Heart left ventricle (tissue), 16 donors: Measurements from ENCODE around the gene INPP5K. TPM values are rescaled to one million over a fixed set of nuclear protein-coding genes. Genes with fewer than 3 reads are reported as not detected.

Experiments
- ATAC-seq, 4 donors: fragments of 200-7000 bp; cut with Tn5 transposase; one replicate each; pipeline ENCODE4 v1.9.1; 2020 to 2022; ENCODE audit warnings: moderate library complexity in 4 of 4, mild to moderate bottlenecking in 3 of 4, moderate number of reproducible peaks in 1 of 4
- DNase-seq, 5 donors: peaks; one replicate each; pipeline ENCODE4 v3.0.0-alpha.2; 2020
- H3K27ac ChIP-seq, 12 donors: fragments of 200-600 bp; sonication (generic) in 4 of 12; one replicate each; pipeline versions ENCODE4 v1.5.0 to v1.8.0; 2016 to 2022; ENCODE audit warnings: mild to moderate bottlenecking in 2 of 12
- H3K27me3 ChIP-seq, 9 donors: fragments of 200-600 bp; sonication (generic) in 2 of 9; one replicate each; pipeline versions ENCODE4 v1.5.1 to v1.8.0; 2016 to 2022; ENCODE audit warnings: mild to moderate bottlenecking in 3 of 9
- H3K36me3 ChIP-seq, 9 donors: fragments of 200-600 bp; sonication (generic) in 2 of 9; one replicate each; pipeline versions ENCODE4 v1.5.0 to v1.8.0; 2018 to 2022; ENCODE audit warnings: mild to moderate bottlenecking in 2 of 9
- H3K4me1 ChIP-seq, 12 donors: fragments of 200-600 bp; sonication (generic) in 4 of 12; one replicate each; pipeline versions ENCODE4 v1.5.0 to v1.8.0; 2016 to 2022; ENCODE audit warnings: mild to moderate bottlenecking in 3 of 12
- H3K4me3 ChIP-seq, 12 donors: fragments of 200-600 bp; sonication (generic) in 4 of 12; one replicate each; pipeline versions ENCODE4 v1.5.0 to v1.8.0; 2017 to 2022; ENCODE audit warnings: mild to moderate bottlenecking in 9 of 12, moderate library complexity in 4 of 12
- H3K9me3 ChIP-seq, 12 donors: fragments of 200-600 bp; sonication (generic) in 4 of 12; one replicate each; pipeline versions ENCODE4 v1.5.0 to v1.8.0; 2016 to 2022; ENCODE audit warnings: mild to moderate bottlenecking in 1 of 12
- POLR2A ChIP-seq, 2 donors: fragments of 450-650 bp; IDR thresholded peaks; one replicate each; pipeline ENCODE4 v1.6.1; 2017; ENCODE audit warnings: antibody characterized with exemption in 2 of 2, mild to moderate bottlenecking in 2 of 2, moderate library complexity in 2 of 2
- WGBS, 4 donors: extraction: QIAGEN DNeasy Blood & Tissue Kit in 2 of 4; methylation state at CpG; one replicate each; pipeline versions ENCODE4 v1.1.5 to v1.1.7; 2013 to 2018; 5-methylcytosine and 5-hydroxymethylcytosine counted together
- intact Hi-C, 10 donors: fragments of 100-400 bp; cut with DNase I; formaldehyde crosslinking; loops; one replicate each; pipeline versions ENCODE4 v1.11.1 to v1.14.2; 2022
- polyA plus RNA-seq, 2 donors: library from polyadenylated mRNA; stranded (reverse); fragments of 200-250 nt; gene quantifications; one replicate each; pipeline ENCODE4 v1.2.3, GENCODE V29; 2013
- total RNA-seq, 9 donors: library from RNA; depleted of rRNA in 2 of 9; stranded (reverse); fragments of >200 nt in 2 of 9; fragmentation: NEBNext Ultra II Directional in 3 of 9; extraction: Animal tissue kit (Norgen Biotek cat#: 25700) in 3 of 9; gene quantifications; one replicate each; pipeline versions ENCODE4 v1.1.0 to v1.2.4, GENCODE V29; 2016 to 2023
- TF ChIP-seq, protein P1 (sequence below), 12 donors: fragments of 200-600 bp; sonication (generic) in 4 of 12; IDR thresholded peaks; one replicate each; pipeline versions ENCODE4 v1.5.0 to v1.8.0; 2018 to 2022; ENCODE audit warnings: antibody characterized with exemption in 12 of 12, mild to moderate bottlenecking in 5 of 12
- donor health status: ischemic (EF 13 %, LVEDD 7.1; RV severe dilation, severe dysfunction).
- donor health status: healthy with polysubstance abuse.
- donor health status: DM: no; HTN: yes; CAD: no.
- donor health status: DM: no; HTN: no; CAD: no.
- donor health status: ischemic (EF 25% LVEDD 6.9; RV normal size, moderate dysfunction).
- donor health status: ischemic (EF 25% LVEDD 5.7; RV mildly dilated, moderate dysfunction).
- donor health status: healthy.
- donor health status: DM: yes; HTN: yes; CAD: no.
- donor health status: ischemic (EF 35%, LVEDD 5.7; RV mildly dilated, moderate dysfunction).
- donor health status: nonischemic (EF 11% LVEDD 7.7; RV severe dilation, severe dysfunction).
- donor health status: DM: yes; HTN: yes; CAD: no.
- donor health status: PGD.
- donor health status: ischemic (EF 29% LVEDD 5.4; RV normal size, mild dysfunction).
- donor health status: nonischemic (EF 23%, LVEDD 6.1; RV moderate dilation, normal function).

The INPP5K gene
- total and polyA plus RNA-seq, 11 donors: 21.9 to 128 (median 33.4) TPM

DNA sequence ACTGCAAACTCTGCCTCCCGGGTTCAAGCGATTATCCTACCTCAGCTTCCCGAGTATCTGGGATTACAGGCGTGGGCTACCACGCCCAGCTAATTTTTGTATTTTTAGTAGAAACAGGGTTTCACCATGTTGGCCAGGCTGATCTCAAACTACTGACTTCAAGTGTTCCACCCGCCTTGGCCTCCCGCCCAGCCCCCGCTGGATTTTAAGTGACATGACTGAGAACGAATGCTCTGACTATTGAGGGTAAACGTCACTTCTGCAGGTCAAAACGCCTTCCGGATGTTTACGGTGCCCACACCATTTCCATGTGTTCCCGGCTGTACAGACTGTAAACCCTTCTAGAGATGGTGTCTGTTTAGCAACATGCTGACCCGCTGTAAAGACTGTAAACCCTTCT lies 23.4 kb upstream of the INPP5K start:
- intact Hi-C loops: no loop called here
- Histone ChIP-seq H3K27ac (no peak overlapping the region), H3K27me3 (no peaks in the 10 kb centered on the region), H3K9me3 (no peaks in the 10 kb centered on the region), H3K4me3 (no peak overlapping the region), H3K36me3 (peaks cover 0 to 99% (median 90%) of the 10 kb centered on the region in 9 donors), H3K4me1 (no peaks in the 10 kb centered on the region)
- 91 to 93% (median 92%) methylated on average over 15 of the region's 15 CpGs for WGBS, 4 donors
- TF ChIP-seq, protein P1, sequence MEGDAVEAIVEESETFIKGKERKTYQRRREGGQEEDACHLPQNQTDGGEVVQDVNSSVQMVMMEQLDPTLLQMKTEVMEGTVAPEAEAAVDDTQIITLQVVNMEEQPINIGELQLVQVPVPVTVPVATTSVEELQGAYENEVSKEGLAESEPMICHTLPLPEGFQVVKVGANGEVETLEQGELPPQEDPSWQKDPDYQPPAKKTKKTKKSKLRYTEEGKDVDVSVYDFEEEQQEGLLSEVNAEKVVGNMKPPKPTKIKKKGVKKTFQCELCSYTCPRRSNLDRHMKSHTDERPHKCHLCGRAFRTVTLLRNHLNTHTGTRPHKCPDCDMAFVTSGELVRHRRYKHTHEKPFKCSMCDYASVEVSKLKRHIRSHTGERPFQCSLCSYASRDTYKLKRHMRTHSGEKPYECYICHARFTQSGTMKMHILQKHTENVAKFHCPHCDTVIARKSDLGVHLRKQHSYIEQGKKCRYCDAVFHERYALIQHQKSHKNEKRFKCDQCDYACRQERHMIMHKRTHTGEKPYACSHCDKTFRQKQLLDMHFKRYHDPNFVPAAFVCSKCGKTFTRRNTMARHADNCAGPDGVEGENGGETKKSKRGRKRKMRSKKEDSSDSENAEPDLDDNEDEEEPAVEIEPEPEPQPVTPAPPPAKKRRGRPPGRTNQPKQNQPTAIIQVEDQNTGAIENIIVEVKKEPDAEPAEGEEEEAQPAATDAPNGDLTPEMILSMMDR (IDR thresholded peaks at IDR 0.05): no peak
- no peak for TF ChIP-seq POLR2A (IDR thresholded peaks at IDR 0.05)
- ATAC-seq (no peak), DNase-seq (no peak)

DNA sequence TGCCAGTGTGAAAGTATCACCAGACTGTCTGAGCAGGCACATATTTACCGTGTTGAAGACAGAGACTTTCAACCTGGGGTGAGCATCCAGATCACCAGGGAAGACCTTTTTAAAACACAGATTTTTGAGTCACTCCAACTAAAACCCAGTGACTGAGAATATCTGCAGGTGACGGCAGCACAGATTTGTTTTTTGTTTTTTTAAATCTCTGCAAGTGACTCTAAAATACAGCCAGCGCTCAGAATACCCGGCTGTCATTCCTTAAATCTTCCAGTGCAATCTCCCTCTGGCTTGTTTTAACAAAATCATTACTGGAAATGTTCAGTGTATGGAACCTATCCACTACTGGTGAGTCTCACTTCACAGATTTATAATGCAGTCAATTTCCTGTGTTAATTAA lies 19.3 kb upstream of the INPP5K start:
- peaks cover 0 to 19% (median 2%) of the 10 kb centered on the region in 12 donors for H3K4me1 ChIP-seq
- H3K9me3 ChIP-seq: no peaks in the 10 kb centered on the region
- H3K27me3 ChIP-seq: no peaks in the 10 kb centered on the region
- intact Hi-C loops: no loop called here
- no peak for DNase-seq
- peaks cover 0 to 99% (median 92%) of the 10 kb centered on the region in 9 donors for H3K36me3 ChIP-seq
- ATAC-seq: no peak
- TF ChIP-seq, protein P1 (IDR thresholded peaks at IDR 0.05): no peak
- no peak for TF ChIP-seq POLR2A (IDR thresholded peaks at IDR 0.05)
- H3K27ac ChIP-seq: peak overlapping the region in 1 of 12 donors; percentile 24
- no peak overlapping the region for H3K4me3 ChIP-seq
- WGBS, 4 donors: 92 to 97% (median 95%) methylated on average over 4 of the region's 4 CpGs

DNA sequence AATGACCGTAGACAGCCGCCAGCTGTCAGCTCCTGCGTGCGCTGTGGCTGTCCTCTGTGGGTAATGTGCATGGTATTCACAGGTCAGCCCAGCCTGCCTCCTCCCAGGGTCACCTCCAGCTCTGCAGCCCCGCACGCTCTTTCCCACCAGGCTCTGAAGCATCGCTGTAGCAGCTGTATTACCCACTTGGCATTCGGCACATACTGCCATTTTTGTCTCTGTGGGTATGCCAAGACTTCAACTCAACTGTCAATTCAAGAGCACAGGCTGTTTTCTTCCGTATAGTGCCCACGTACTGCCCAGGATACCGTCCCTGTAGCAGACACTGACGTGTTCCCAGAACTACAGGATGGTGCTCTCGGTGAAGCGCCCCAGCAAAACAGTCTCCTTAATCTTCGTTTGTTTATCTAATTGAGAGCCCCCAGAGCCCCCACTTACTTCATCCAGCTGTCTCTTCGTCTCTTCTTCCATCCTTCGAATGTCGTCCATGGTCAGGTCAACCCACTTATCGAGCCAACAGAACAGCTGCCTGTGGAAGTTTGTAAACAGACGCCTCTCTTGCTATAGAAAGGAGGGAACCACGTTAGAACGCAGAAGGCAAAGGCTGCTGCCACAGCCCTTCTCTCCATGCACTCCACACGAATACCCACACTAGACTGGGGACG lies 17.4 kb upstream of the INPP5K start:
- Histone ChIP-seq H3K4me1 (peaks cover 0 to 19% (median 2%) of the 10 kb centered on the region in 12 donors), H3K9me3 (no peaks in the 10 kb centered on the region), H3K36me3 (peaks cover 0 to 97% (median 91%) of the 10 kb centered on the region in 9 donors), H3K27ac (peak overlapping the region; percentile 23 to 79 (median 50)), H3K4me3 (no peak overlapping the region), H3K27me3 (no peaks in the 10 kb centered on the region)
- ATAC-seq (peak; percentile 81 to 86 (median 84)), DNase-seq (peak in 3 of 5 donors; percentile 23 to 53 (median 51))
- intact Hi-C loops: loop anchor here in 2 of 10 donors (5.0 kb wide), 2 partner anchors 181 to 266 kb away; no protein-coding TSS in a partner anchor
- TF ChIP-seq, protein P1 (IDR thresholded peaks at IDR 0.05): no peak
- TF ChIP-seq POLR2A (IDR thresholded peaks at IDR 0.05): no peak
- 66 to 77% (median 72%) methylated on average over 24 of the region's 24 CpGs for WGBS, 4 donors

DNA sequence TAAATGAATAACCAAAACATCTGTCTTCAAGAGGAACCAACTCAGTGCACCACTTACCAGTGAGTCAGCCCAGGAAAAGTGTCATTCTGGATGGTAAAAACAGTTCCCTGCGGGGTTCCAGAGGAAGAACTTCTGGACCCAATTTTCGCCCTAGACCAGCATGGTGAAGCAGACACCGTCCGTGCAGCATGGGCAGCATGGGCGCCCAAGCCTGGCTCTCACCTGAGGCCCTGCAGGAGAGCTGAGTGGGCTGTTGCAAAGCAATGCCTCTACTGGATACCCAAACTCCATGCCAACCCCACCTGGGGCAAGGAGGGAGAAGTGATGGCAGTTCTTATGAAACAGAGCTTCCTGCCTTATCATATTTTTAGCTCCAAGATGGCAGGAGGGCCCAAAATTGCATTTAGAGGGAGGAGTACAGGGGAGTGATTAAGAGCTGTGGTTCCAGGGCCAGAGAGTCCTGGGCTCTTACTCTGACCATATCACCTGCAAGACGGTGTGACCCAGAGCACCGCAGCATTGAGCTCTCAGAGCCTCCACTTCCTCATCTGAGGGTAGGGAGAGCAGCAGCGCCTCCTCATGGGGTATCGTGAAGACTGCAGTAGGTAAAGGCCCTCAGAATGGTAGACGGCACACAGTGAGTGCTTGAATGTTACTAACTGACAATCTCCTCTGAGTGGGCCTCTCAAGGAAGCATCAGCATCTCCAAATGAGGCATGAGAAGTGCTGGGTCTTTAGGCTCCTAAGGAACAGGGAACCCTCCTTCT lies 16.6 kb upstream of the INPP5K start:
- H3K9me3 ChIP-seq: no peaks in the 10 kb centered on the region
- peak; percentile 63 to 71 (median 69) for ATAC-seq
- no peaks in the 10 kb centered on the region for H3K27me3 ChIP-seq
- DNase-seq: peak in 1 of 5 donors; percentile 48
- H3K4me3 ChIP-seq: no peak overlapping the region
- intact Hi-C loops: loop anchor here in 2 of 10 donors (5.0 kb wide), 2 partner anchors 181 to 266 kb away; no protein-coding TSS in a partner anchor
- peaks cover 0 to 19% (median 2%) of the 10 kb centered on the region in 12 donors for H3K4me1 ChIP-seq
- peaks cover 0 to 97% (median 89%) of the 10 kb centered on the region in 9 donors for H3K36me3 ChIP-seq
- WGBS, 4 donors: 74 to 82% (median 76%) methylated on average over 7 to 10 of the region's 10 CpGs
- TF ChIP-seq, protein P1 (IDR thresholded peaks at IDR 0.05): peak in 11 of 12 donors; percentile 17 to 54 (median 39)
- no peak for TF ChIP-seq POLR2A (IDR thresholded peaks at IDR 0.05)
- peak overlapping the region in 11 of 12 donors; percentile 23 to 79 (median 52) for H3K27ac ChIP-seq
